HepG2 (cell line): ENCODE results near the gene HECTD2.

Experiments
- CBX5 ChIP-seq: sonication (generic); formaldehyde crosslinking; IDR thresholded peaks from 2 replicates; pipeline ENCODE4 v1.4.0; 2020; ENCODE audit warnings: missing genetic modification reagents, borderline replicate concordance
- CHCHD3 ChIP-seq: sonication (generic); formaldehyde crosslinking; IDR thresholded peaks from 2 replicates; pipeline ENCODE4 v1.8.0; 2022; ENCODE audit warnings: mild to moderate bottlenecking, missing genetic modification reagents, moderate library complexity
- GTF3A ChIP-seq: sonication (generic); formaldehyde crosslinking; conservative IDR thresholded peaks from 2 replicates; pipeline ENCODE4 v1.4.0; 2020; ENCODE audit warnings: mild to moderate bottlenecking, missing genetic modification reagents
- MAZ ChIP-seq, 2 experiments: sonication (generic) in 1 of 2; formaldehyde crosslinking in 1 of 2; IDR thresholded peaks; 2 replicates each; pipeline versions ENCODE4 v1.5.0 to v1.6.1; 2012 to 2020; ENCODE audit warnings: low read depth in 2 of 2, mild to moderate bottlenecking in 2 of 2, borderline replicate concordance in 1 of 2, improper control_type of control experiment in 1 of 2, low read length in 1 of 2, missing genetic modification reagents in 1 of 2, moderate library complexity in 1 of 2
- RFX1 ChIP-seq: fragments of 450-650 bp; IDR thresholded peaks from 2 replicates; pipeline ENCODE4 v1.6.1; 2017
- SIN3B ChIP-seq: fragments of 150-350 bp; IDR thresholded peaks from 2 replicates; pipeline ENCODE4 v1.6.1; 2014; ENCODE audit warnings: low read length
- SP1 ChIP-seq, 2 experiments: fragments of 450-650 bp in 1 of 2; sonication (generic) in 1 of 2; formaldehyde crosslinking in 1 of 2; IDR thresholded peaks; 2 replicates each; pipeline versions ENCODE4 v1.4.0 to v1.6.1; 2016 to 2020; ENCODE audit warnings: missing genetic modification reagents in 1 of 2
- TCF12 ChIP-seq, 2 experiments: fragments of 450-650 bp in 1 of 2; sonication (generic) in 1 of 2; formaldehyde crosslinking in 1 of 2; IDR thresholded peaks; 2 replicates each; pipeline versions ENCODE4 v1.6.1 to v1.8.0; 2017 to 2022; ENCODE audit warnings: antibody characterized with exemption in 1 of 2, mild to moderate bottlenecking in 1 of 2, missing genetic modification reagents in 1 of 2, moderate library complexity in 1 of 2
- TF ChIP-seq, protein P1 (sequence below): sonication (generic); formaldehyde crosslinking; IDR thresholded peaks from 2 replicates; pipeline ENCODE4 v1.5.0; 2020; ENCODE audit warnings: mild to moderate bottlenecking, missing genetic modification reagents, moderate library complexity

GRCh38 chr10:91479583-91479982, 69.4 kb downstream of the HECTD2 start:
- TF ChIP-seq CHCHD3 (CRISPR knock-in tag), result no peak
- TF ChIP-seq, protein P1, sequence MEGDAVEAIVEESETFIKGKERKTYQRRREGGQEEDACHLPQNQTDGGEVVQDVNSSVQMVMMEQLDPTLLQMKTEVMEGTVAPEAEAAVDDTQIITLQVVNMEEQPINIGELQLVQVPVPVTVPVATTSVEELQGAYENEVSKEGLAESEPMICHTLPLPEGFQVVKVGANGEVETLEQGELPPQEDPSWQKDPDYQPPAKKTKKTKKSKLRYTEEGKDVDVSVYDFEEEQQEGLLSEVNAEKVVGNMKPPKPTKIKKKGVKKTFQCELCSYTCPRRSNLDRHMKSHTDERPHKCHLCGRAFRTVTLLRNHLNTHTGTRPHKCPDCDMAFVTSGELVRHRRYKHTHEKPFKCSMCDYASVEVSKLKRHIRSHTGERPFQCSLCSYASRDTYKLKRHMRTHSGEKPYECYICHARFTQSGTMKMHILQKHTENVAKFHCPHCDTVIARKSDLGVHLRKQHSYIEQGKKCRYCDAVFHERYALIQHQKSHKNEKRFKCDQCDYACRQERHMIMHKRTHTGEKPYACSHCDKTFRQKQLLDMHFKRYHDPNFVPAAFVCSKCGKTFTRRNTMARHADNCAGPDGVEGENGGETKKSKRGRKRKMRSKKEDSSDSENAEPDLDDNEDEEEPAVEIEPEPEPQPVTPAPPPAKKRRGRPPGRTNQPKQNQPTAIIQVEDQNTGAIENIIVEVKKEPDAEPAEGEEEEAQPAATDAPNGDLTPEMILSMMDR, result no peak
- no peak for TF ChIP-seq RFX1
- no peak for TF ChIP-seq SIN3B
- no peak for TF ChIP-seq CBX5 (CRISPR knock-in tag)
- no peak for TF ChIP-seq TCF12 (IDR thresholded peaks at IDR 0.05)
- TF ChIP-seq TCF12 (CRISPR knock-in tag; IDR thresholded peaks at IDR 0.05), result no peak
- TF ChIP-seq GTF3A (CRISPR knock-in tag), result no peak
- TF ChIP-seq MAZ (IDR thresholded peaks at IDR 0.05; ENCODE audit: borderline replicate concordance, low read depth, low read length), result no peak
- TF ChIP-seq MAZ (CRISPR knock-in tag; IDR thresholded peaks at IDR 0.05; ENCODE audit: low read depth), result no peak
- no peak for TF ChIP-seq SP1 (IDR thresholded peaks at IDR 0.05)
- TF ChIP-seq SP1 (CRISPR knock-in tag; IDR thresholded peaks at IDR 0.05), result no peak
